Superior temporal gyrus (tissue), 1 donor: ENCODE results near the gene HSPA8.
"Not testable (repeated sequence)": the region's sequence is repeated elsewhere in the genome, so short reads cannot be mapped to it uniquely, and the experiment has no call there.

Source experiments
- DNase-seq: peaks from one replicate; pipeline ENCODE4 v3.0.0-alpha.2; 2016; ENCODE audit errors: extremely low spot score

The HSPA8 gene

DNA sequence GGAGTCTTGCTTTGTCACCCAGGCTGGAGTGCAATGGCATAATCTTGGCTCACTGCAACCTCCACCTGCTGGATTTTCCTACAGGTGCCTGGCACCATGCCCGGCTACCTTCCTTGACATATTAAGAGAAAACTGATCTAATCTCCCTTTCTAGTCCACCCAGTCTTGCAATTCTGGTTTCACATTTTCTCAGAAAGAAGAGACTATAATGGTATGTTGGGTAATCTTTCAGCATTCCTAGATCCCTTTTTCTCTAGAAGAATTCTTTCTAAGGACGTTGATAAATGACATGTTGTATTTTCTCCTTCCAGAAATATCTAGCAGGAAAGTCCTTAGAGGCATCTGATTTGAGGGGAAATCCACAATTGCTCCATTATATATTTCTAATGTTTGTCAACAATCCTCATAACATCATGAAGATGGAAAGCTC is 10.4 kb upstream of the HSPA8 start:
- no peak for DNase-seq

DNA sequence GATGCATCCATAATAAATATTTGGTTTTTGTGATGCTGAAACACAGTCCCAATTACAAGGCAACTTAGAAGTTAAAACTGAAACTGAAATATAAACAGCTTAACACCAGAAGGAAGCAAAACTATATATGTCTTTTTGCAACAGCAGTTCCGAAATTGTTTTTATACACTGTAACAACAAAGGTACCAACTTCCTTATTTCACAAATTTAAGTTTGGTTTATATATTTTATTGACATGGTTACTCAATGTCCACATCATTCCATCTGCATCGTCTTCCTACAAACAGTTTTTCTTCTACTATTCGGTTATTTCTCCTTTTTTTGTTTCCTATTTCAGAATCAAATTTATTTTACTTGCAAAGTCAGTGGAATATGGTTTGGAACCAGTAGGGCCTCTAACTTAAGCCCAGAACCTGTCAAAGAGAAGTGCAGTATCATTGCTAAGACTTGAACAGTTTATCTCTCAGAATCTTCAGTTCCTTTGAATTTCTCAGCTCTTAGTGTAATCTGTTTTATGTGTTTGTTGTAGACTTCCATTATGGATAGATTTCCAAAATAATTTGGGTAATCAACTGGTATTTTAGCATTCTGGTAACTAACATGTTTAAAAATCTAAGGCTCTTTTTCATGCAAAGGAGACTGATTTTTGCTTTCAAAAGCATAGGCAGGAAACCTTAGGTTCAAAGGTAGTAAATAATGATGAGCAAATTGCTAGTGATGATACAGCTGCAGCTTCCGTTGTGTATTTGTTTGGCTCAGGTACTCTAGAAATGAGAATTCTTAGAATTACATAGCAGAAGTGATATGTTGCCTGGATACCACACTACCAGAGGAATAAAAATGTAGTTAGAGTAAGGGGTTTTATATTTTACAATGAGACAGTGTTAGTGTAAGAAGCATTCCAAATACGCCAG is 8.2 kb upstream of the HSPA8 start:
- DNase-seq: peak; percentile 35

DNA sequence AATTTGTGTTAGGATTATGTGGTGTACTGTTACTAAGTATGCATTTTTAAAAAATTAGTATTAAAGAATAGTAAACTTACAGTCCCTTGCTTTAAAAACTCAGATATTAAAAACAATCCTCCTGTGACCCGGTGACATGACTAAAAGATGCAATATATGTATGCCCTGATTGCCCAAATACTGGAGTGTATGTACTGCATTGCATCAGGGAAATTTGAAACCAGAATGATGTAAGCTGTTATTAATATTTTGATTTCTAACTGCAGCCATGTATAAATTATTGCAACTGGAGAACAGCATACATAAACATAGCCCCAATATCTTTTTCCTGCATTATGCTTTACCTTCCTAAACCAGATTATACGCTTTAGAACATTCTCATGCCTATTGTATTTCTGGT is 3.7 kb upstream of the HSPA8 start:
- no peak for DNase-seq

DNA sequence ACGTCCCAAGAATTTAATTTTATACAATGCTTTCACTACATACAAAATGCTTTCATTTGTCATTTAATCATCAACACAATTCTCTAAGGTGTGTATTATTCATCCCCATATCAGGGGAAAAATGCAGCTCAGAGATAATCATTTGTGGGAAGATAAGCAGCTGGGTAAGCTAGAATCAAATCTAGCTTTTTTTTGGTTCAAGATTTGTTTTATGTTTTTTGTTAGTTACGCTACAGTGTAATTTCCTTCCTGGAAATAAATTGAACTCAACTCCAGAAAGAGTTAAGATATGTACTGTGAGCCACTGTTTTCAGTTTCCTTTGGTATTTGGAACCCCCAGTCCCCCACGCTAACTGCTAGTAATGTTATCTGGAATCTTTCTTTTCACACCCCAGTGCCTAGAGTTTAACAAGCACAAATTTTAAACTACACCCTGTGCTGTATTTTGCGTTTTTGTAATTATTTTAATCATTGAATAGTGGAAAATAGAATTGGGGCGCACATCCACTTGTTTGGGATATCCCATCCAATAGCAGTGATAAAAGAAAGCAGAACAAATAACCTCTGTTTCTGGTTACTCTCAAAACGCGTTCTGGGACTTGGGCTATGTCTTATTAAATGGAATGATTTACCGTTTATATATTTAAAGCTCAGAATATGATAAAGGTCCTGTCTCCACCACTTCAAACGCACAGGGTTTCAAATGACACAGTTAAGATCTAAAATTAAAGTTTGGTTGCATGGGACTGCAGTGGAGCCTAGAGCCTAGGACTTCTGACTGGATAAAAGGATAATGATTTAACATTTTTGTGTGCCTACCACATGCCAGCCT is 2.1 kb upstream of the HSPA8 start:
- peak; percentile 48 for DNase-seq

DNA sequence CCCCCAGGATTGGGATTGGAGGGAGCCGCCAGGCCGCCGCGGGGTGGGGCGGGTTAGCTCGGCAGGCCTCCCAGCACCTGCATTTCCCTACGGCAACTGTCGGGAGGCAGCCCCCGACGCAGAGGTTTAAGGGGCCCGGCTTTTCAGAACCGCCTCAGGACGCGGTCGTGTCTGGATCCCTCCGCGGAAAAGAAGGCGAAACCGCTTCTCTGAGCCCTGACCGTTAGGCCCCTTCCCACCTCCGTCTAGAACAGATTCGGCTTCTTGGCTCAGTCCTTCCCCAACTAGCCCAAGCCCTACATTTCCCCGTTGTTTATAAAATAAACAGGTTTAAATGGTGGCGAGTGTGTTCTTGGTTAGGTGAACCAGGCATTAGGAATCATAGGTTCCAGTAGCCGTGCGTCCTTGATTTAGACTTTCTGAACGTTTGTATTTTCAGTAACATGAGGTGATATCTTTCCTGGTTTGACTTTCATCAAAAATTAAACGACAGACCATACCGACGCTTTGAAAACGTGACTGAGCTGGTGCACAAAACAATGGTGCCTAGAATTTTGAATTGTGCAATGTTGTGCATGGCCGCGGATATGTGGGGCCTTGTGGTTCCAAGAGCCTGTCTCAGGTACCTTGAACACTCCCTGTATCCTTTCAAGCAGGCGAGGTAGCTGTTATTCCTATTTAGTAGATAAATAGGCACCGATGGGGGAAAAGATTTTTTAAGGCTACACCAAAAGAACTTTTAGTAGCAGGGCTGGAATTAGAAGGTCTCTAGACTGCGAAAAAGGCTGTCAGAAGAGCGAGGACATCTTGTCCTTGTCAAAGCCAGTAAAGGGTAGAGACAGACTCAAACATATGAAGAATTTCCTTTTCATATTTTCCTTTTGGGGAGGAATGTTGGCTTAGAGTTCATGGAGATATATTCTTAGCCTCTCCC is 1.2 kb upstream of the HSPA8 start:
- peak; percentile 82 for DNase-seq

DNA sequence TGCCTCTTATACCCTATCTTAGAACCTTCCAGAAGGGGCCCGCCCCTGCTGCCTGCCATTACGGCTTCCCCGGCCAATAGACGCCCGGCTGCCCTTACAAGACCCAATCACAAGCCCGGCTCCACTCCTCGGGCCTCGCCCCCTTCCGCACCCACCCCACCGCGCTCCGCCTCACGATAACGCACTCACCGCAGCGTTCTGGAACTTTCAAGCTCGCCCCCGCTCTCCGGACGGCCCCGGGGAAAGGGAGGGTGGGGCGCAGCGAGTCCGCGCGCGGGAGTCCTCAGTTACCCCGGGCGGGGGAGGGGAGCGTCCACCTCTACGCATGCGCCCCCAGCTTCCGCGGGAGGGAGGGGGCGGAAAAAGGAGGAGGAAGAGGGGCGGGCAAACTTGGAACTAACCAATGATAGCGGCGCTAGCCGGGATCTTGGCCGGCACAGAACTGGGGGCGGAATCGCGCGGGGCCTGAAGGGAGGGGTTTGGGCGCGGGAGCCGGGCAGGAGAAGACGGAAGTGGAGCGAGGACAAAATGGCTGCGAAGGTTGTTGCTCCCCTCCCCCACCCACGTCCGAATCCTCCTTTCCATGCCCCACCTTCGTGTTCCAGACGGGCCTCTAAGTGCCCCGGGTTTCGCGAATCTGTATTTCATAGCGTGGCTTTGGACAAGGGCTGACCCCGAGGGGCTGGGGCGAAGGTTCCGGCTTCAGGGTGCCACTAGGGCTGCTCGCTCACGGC is 389 bp upstream of the HSPA8 start:
- peak; percentile 99 for DNase-seq

- peak; percentile 22 for DNase-seq
Measured at GRCh38 chr11:123060277-123061000, 1.5 kb downstream of the HSPA8 start.

DNA sequence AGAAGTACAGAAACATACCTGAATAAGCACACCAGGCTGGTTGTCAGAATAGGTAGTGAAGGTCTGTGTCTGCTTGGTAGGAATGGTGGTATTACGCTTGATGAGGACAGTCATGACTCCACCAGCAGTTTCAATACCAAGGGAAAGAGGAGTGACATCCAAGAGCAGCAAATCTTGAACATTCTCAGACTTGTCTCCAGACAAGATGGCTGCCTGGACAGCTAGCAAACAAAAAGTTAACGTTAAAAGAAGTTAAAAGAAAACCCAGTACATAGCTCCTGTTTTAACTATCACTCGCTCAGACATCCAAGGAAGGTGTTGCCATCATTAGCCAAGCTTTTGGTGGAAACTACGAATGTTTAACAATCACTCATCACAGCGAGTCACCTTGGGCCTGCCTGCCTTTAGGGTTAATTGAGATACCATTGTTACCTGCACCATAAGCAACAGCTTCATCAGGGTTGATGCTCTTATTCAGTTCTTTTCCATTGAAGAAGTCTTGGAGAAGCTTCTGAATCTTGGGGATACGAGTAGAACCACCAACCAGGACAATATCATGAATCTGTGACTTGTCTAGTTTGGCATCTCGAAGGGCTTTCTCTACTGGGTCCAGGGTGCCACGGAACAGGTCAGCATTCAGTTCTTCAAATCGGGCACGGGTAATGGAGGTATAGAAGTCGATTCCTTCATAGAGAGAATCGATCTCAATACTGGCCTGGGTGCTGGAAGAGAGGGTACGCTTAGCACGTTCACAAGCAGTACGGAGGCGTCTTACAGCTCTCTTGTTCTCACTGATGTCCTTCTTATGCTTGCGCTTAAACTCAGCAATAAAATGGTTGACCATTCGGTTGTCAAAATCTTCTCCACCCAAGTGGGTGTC is 2.7 kb downstream of the HSPA8 start:
- not testable (repeated sequence) for DNase-seq

DNA sequence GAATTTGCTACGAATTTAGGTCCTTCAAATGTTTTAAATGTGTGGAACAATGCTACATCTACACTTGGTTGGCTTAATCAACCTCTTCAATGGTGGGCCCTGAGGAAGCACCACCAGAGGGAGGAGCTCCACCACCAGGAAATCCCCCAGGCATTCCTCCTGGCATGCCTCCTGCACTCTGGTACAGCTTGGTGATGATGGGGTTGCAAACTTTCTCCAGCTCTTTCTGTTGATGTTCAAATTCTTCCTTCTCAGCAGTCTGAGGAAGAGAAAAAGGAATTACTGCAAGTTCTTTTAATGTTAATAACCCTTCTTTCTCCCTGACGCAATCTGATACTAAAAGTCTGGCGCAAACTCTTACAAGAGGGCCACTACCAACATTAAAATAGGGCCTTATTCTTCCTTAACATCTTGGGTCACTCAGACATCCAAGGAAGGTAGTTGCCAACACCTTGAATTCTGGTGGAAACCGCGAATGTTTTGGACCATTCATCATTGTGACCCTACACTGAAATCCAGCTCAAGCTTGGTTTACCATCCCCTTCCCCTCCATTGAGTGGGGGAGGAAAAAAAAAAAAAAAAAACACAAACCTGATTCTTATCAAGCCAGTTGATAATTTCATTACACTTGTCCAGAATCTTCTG is 4.2 kb downstream of the HSPA8 start:
- DNase-seq: no peak

- DNase-seq: no peak
Measured at GRCh38 chr11:123056835-123057491, 5.0 kb downstream of the HSPA8 start.

DNA sequence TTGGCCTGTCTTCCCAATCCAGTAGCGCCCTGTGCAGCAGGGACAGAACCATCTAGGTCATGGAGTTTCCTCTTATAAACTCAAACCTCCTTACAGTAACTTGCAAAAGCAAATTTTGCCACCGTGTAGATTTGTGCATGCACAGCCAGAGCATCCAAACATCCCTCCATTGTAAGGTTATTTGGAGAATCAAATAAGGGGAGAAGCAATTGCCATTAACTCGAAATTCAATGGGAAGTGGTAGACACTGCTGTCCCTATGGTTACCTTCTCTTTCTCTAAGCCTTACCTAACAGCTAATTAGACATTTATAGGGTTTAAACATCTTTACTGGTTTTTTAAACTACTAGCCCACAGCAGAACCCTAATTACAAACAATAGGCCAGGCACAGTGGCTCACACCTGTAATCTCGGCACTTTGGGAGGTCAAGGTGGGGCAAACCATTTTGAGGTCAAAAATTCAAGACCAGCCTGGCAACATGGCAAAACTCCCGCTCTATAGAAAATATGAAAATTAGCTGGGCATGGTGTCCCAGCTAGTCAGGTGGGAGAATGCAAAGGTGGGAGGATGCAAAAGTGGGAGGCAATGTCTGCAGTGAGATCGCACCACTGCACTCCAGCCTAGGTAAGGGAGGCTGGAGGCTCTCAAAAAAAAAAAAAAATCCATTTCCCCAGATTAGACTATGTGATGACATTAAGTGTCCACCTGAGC is 6.6 kb downstream of the HSPA8 start:
- peak; percentile 27 for DNase-seq

- DNase-seq: peak; percentile 94
Measured at GRCh38 chr11:123054301-123055065, 7.5 kb downstream of the HSPA8 start.

DNA sequence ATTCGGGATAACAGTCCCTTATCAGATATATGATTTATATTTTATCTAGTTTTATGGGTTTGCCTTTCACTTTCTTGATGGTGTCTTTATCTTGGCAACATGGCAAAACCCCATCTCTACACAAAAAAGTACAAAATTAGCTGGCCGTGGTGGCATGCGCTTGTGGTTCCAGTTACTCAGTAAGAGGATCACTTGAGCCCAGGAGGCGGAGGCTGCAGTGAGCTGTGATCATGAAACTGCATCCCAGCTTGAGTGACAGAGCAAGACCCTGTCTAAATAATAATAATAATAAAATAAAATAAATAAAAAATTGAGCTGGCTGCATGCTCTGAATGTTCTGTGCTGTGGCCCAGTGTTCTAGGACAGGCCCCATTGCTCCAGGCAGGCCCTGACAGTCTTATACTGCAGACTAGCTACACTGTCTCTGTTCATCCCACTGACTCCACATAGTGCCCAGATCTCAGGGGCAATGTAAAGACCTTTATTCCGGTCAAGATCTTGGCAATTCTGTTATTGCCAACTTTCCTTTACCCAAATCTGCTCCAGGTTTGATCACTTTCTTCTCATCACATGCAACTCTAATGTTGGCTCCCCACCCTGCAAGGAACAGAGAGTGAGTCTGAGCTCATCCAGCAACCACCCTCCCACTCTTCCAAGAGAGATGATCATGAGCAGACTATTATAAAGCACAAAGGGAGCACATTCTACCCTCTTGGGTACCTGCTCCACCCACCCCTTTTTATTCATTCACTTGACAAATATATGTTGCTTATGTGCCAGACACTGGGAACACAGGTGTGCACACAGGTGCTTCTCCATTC is 8.8 kb downstream of the HSPA8 start:
- DNase-seq: no peak

- DNase-seq: no peak
Measured at GRCh38 chr11:123051634-123052033, 10.3 kb downstream of the HSPA8 start.

DNA sequence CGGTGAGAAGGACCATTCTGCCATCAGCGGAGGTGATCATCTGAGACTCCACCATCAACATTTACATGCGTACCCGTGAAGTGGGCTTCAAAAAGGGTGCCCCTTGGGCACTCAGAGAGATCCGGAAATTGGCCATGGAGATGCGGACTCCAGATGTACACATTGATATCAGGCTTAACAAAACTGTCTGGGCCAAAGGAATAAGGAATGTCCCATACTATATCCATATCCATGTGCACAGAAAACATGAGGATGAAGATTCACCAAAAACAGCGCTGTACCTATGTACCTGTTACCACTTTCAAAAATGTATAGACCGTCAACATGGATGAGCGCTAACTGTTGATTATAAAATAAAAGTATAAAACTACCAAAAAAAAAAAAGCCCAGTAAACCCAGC is 10.8 kb downstream of the HSPA8 start:
- DNase-seq: no peak

DNA sequence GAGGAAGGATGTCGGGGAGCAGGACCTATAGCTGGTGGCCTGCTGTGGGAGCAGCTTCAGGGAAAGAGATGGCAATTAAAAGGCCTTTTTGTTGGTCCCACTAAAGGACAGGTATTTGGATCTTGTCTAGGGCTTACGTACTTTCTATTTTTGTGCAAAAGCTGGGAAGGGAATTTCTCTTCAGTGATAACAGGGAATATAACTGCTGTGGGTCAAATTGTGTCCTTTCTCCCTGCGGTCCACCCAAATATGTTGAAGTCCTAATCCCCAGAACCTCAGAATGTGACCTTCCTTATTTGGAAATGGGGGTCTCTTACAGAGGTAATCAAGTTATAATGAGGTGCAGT is 14.0 kb downstream of the HSPA8 start:
- DNase-seq: no peak
